Testis (tissue), 2 donors: Measurements from ENCODE around the gene RBM28.

Experiments
- POLR2A ChIP-seq: fragments of 450-650 bp; IDR thresholded peaks from one replicate; pipeline ENCODE4 v1.6.1; 2017; ENCODE audit warnings: antibody characterized with exemption, mild to moderate bottlenecking, moderate library complexity
- TF ChIP-seq, protein P1 (sequence below), 3 experiments: fragments of 450-650 bp in 2 of 3; fragments of 200-600 bp in 1 of 3; sonication (generic) in 1 of 3; IDR thresholded peaks; one replicate each; pipeline ENCODE4 v1.5.1; 2016 to 2019; ENCODE audit warnings: antibody characterized with exemption in 3 of 3, mild to moderate bottlenecking in 2 of 3, moderate library complexity in 1 of 3

DNA sequence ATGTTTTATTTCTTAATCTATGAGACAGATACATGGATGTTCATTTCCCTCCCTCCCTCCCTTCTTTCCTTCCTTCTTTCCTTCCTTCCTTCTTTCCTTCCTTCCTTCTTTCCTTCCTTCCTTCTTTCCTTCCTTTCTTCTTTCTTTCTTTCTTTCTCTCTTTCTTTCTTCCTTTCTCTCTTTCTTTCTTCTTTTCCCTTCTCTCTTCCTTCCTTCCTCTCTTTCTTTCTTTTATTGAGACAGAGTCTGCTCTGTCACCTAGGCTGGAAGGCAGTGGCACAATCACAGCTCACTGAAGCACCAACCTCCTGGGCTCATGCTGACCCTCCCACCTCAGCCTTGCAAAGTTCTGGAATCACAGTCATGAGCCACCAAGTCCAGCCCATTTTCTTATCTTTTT lies 23.3 kb upstream of the RBM28 start:
- TF ChIP-seq, protein P1, sequence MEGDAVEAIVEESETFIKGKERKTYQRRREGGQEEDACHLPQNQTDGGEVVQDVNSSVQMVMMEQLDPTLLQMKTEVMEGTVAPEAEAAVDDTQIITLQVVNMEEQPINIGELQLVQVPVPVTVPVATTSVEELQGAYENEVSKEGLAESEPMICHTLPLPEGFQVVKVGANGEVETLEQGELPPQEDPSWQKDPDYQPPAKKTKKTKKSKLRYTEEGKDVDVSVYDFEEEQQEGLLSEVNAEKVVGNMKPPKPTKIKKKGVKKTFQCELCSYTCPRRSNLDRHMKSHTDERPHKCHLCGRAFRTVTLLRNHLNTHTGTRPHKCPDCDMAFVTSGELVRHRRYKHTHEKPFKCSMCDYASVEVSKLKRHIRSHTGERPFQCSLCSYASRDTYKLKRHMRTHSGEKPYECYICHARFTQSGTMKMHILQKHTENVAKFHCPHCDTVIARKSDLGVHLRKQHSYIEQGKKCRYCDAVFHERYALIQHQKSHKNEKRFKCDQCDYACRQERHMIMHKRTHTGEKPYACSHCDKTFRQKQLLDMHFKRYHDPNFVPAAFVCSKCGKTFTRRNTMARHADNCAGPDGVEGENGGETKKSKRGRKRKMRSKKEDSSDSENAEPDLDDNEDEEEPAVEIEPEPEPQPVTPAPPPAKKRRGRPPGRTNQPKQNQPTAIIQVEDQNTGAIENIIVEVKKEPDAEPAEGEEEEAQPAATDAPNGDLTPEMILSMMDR (IDR thresholded peaks at IDR 0.05): no peak
- TF ChIP-seq POLR2A: no peak
